Measurements from ENCODE around the gene SYT2. TPM values are rescaled to one million over a fixed set of nuclear protein-coding genes. Genes with fewer than 3 reads are reported as not detected.

The SYT2 gene
- total RNA-seq, 1 experiment from 2014 or later, result 0.35 TPM

DNA sequence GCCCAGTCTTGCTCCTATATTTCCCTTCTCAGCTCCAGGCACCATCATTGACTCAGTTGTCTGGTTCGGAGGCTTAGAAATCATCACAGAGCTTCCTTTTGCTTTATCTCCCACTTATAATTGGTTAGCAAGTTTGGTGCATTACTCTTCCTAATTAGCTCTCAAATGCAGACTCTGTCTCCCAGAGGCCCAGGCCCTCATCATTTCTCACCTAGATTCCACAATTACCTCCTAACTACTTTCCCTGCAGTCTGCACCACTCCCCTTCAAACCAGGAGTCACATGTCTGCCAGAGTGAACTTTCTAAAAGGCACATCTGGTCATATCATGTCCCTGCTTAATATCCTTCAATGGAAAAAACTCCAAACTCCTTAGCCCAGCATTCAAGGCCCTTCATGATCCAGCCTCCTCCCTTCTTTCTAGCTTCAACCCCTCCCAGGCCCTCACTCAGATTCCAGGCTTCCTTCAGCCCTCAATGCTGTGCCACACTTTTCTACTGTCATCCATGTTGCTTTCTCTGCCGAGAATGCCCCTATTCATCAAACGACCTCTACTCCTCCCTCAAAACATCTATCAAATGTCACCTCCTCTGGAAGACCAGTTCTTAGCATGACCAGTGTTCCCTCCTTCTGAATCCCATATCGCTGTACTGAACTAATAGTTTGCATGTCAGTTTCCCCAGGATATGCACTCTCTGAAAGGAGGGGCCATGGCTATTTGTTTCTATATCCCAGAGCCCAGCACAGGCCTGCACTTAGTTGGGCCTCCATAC is 30.7 kb downstream of the SYT2 start:
- DNase-seq (ENCODE audit: low spot score), result no peak

DNA sequence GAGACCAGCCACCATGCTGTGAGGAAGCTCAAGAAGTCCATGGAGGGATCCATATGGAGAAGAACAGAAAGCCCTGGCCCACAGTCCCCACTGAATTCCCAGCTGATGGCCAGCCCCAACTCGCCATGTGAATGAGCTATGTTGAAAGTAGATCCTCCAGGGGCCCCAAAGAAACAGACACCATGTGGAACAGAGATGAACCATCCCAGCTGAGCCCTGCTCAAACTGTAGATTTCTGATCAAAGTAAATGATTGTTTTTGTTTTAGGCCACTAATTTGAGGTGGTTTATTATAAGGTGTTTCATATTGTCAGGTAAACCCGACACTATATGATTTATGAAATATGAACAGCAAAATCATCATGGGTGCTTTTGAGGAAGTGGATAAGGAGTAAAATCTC is 32.8 kb downstream of the SYT2 start:
- no peak for DNase-seq (ENCODE audit: low spot score)

DNA sequence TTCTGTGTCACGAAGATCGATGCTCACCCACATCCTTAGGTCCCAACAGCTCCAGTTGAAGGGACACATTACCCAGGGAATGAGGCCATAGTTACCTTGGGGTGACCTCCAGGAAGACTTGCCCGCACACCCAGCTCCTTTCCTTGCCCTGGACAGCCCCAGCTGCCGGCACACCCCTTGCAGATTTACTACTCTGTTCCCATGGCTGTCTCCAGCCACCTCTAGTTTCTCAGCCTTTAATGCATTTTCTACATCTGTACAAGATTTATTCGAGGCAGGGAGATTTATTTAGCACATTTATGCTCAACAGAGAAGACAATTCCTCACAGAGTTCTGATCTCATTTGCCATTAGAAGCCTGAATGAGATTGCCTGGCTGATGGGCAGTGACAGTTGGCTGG is 36.7 kb downstream of the SYT2 start:
- no peak for DNase-seq (ENCODE audit: low spot score)

DNA sequence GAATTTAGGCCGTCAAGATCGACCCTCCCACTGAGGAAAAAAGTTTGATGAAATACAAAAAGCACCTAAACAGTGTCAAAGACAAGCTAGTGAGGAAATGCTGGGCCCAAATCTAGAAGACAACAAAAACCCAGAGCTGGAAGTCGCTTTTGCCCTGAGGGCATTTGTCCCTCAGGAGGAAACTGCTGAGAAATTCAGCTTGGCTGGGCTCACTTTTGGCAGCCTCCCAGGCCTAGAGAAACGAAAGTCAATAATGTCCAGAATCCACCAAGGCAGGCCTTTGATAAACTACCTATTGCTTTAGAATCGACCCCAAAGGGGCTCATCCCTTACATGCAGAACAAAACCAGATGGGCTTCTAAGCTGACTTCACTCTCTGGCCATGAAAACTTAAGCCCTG is 38.9 kb downstream of the SYT2 start:
- DNase-seq (ENCODE audit: low spot score), result peak; percentile 23

DNA sequence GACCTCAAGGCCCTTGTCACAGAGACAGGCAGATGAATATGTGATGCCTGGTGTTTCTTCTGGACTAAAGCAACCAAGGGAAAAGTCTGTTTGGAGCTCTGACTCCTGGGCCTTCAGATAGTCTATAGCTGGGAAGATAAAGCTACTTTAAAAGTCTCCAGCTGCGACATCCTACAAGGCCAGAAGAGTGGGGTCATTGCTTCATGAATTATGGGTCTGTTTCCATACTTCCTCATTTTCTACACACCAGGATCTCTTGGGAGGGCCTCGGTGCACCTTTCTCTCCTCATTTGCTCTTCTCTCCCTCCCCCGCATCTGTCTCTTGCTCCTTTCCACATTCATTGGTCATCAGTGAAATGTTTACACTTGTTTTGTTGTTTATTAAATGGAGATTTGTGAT is 44.8 kb downstream of the SYT2 start:
- DNase-seq (ENCODE audit: low spot score), result no peak

DNA sequence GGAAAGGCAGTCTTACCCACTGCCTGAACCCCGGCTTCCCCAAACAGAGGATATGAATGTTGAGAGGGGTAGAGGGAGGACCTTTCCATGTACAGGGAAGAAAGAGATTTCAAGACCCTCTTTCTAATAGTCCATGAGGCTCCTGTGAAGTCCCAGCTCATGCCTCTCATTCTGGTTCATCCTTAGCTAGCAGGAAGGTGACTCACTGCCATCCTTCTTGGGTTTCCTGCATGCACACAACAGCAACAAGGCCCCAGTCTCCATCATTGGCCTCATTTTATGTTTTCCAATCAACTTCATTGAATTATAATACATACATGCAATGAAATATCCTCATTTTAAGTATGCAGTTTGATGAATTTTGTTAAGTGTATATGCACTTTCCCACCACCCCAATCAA is 46.2 kb downstream of the SYT2 start:
- no peak for DNase-seq (ENCODE audit: low spot score)

DNA sequence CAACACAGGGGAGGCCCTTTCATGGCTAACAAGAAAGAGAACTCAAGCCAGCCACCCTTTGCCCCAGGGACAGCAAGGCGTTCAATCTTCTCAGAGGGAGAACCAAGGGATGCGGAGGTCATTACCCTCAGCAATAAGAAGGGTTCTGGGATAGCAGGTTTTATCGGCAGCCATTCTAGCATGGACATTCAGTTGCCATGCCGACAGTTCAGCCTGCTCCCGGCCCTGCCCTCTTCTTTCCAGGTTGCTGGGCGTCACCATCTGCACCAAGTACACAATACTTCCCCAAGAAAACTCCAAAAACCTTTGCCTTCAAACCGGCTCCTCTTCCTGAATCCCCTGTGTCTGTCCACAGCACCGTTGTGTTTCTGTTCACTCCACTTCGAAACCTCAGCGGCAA is 47.1 kb downstream of the SYT2 start:
- no peak for DNase-seq (ENCODE audit: low spot score)

DNA sequence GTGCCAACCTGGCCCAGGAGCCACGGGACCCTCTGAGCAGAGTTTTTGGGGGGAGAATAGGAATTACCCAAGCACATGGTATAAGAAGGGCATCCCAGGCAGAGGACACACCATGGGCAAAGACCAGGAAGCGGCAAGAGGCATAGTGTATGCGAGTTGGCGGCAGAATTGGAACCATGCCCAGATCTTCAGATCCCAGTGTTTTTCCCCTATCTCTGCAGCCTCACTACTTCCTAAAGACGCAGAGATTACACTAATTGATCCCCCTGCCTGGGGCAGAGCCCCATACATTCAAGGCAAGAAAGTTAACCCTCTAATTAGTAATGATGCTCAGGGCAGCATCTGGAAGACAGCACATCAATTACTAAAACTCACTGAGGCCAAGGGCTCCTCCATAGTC is 48.2 kb downstream of the SYT2 start:
- no peak for DNase-seq (ENCODE audit: low spot score)

DNA sequence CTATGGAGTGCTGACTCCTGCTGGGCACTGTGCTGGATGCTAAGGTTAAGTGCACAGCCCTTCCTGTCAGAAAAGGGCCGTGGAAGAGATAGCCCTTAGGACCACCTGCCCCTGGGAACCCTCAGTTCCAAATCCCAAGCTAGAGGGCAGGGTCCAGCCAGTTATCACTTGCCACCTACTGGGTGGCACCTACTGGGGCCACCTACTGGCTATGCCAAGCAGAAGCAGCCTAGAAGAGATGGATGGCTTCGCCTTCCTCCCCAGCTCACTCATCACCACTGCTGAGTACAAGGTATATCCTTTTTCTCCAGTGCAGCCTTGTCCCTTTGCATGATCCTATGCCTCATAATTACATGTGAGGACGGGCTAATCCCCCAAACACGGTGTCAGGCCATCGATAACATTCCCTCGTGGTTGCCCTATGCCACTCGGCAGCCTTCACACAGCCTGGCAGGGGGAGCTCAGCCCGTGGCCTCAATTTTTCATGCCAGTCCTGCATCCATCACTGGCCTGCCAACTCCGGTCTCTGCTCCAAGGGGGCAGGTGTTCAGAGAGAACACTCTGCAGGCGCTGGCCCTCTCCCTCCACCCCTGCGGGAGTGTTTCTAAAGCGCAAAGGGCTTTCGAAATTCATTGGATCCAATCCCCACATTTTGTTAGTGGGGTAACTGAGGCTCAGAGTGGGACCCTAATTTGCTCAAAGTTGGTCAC is 49.0 kb downstream of the SYT2 start:
- no peak for DNase-seq (ENCODE audit: low spot score)

DNA sequence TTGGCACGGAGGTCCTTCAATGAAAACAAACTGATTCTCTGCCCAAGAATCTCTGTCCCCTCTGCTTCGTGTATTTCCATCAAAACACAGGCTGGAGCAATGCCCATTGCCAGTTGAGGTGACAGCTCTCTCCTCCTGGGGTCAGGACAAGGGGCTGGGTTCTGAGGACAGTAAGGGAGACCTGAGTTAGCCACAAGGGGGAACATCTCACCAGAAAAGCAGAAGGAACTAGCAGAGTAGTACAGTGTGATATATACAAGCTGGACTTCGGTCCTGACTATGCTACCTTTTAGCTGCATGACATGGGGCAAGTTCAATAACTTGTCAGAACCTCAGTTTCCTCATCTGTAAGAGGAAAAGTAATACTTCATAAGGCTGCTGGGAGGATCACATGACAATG is 50.3 kb downstream of the SYT2 start:
- no peak for DNase-seq (ENCODE audit: low spot score)

DNA sequence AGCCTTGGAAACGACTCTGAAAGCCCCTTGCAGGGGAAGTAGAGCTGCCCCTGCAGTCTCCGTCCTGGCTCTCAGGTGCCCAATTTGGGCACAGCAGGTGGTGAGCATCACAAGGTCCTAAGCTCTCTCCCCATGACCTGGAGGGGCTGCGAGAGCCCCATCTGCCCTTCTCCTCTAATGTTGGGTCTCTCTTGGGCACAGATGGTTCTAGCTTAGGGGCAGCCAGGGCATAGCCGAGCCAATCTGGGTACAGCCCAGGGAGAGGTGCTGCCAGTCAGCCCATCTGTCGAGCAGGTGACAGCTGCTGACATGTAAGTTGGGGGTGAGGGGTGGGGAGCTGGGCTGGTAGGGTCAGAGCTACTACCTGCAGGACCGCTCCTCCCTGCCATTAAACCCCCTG is 50.7 kb downstream of the SYT2 start:
- DNase-seq (ENCODE audit: low spot score), result no peak

DNA sequence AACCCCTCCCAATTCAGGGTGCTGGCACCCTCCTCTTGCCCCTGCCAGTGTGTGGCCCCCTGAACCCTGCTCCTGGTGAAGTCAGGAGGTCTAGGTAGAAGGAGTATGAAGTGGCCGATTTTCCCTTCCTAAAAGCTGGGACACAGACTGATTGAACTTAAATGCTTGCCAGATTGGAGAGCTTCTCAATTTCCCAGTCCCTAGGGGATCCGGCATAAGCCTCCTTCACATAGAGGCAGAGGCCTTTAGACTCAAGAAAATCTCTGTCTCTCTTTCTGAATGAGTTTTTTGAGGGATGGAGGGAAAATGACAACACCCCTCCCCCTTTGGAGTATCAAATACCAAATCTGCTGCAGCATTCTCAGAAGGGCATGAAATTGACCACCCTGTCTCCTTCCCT is 51.5 kb downstream of the SYT2 start:
- no peak for DNase-seq (ENCODE audit: low spot score)

DNA sequence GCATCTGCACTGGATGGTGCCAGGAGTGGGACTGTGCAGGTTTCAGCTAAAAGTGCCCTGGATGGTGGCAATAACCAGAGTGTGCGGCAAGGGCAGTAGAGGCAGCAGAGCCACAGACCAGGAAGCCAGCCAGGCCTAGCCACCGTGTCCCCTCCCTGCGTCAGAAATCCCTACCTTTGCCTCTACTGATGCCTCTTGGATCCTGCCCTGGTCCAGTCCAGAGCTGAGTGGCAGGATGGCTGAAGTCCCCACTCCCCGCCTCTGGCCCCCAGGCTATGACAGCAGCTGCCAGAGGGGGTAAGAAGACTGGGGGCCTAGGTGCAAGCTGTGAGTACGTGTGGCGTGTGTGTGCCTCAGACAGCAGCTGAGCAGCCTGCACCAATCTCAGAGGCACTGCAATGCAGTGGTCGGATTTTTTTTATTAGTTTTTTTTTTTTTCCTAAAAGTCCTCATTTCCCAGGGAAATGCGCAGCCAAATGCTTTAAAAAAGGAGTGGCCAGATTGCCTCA is 51.9 kb downstream of the SYT2 start:
- no peak for DNase-seq (ENCODE audit: low spot score)

DNA sequence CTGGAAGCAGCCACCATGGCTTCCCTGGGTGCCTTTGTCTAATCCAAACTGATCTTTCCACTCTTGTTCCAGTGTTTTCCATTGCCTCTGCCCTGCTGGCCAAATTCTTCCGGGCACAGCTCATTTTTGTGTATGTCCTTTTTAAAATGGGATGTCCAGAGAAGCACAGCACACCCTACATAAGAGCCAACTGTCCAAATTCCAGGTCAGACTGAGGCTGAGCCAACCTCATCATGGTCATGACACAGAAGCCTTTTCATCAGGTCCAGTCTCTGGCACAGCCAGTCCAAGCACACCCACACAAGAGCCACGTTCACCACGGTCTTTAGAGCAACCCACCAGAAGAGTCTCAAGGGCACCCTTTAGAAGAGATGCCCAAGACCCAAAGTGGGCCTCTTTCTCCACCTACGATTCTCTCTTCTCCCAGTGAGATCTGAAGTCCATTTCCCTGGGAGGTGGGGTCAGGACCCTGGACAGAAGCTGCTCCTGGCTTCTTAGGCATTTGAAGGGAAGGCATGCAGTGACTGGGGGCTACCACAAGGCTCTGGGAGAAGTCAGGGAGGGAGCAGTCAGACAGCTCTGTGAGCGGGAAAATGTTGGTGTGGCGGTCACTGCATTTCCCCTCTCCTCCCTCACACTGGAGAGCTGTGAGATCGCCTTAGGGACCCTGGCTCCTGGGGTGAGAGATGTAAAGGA is 53.2 kb downstream of the SYT2 start:
- DNase-seq (ENCODE audit: low spot score), result peak; percentile 21

DNA sequence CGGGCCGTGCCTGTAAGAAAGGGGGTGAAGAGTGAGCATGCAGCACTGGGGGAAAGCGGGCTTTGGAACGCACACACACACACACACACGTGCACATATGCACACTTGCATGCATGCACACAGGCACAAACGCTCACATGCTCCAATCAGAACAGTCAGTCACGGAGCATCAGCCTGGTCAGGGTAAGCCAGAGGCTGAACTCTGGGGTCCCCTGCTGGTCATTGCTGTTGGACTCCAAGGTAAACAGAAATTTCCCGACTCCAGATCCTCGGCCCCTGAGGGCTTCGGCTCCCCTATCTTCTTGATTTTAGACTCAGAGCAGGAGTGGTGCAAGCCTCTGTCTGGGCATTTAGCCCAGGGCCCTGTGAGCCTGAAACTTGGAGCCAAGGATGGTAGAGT is 54.2 kb downstream of the SYT2 start:
- DNase-seq (ENCODE audit: low spot score), result peak; percentile 19

DNA sequence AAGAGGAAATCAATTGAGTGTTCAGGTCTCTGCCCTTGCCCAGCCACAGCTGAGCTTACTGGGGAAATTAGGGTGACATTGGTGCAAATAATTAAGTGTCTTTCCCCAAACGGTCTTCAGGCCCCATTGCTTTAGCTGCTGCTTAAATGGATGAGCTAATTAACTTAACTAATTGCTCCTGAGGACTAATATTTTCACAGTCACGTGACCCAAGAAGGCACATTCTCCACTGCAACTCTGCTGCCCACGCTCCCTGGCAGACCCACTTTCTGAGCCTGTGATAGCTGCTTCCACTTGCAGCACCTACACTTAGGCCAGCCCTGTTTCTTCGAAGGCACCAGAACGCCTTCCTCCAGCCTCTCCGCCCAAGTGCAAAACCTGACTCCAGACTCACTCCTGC is 56.2 kb downstream of the SYT2 start:
- DNase-seq (ENCODE audit: low spot score), result no peak

DNA sequence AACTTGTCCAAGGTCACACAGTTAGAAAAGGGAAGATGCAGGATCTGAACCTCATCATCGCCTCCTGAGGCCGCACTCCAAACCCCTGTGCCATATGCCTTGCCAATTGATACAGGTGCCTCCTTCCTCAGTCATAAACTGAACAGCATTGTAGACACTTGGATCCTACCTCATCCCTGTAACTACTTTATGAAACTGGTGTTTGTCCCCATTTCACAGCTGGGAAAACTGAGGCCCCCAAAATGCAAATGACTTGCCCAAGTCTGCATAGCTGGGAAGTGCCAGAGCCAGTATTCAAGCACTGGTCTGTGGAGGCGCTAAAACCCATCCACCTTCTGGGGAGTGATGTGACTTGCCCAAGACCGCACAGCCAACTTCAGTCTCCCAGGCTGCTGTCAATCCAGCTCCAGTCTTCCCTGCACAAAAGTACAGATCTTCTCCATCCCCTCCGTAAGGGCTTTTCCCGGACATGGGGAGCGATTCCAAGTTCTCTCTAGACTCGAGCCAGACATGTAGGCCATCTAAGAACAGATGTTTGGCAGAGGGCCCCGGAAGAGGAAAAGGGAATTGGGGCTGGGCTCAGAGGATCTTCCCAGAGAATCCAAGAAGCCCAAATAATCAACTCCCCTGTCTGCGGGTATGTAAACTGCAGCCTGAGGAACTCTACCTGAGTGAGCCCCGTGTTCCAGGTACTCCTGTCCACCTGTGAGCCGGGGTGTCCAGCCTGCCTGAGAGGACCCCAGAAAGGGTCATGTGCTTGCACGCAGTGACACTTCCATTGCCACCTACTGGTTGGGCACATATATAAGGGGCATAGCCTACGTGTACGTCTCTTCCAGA is 60.5 kb downstream of the SYT2 start:
- DNase-seq (ENCODE audit: low spot score), result no peak

DNA sequence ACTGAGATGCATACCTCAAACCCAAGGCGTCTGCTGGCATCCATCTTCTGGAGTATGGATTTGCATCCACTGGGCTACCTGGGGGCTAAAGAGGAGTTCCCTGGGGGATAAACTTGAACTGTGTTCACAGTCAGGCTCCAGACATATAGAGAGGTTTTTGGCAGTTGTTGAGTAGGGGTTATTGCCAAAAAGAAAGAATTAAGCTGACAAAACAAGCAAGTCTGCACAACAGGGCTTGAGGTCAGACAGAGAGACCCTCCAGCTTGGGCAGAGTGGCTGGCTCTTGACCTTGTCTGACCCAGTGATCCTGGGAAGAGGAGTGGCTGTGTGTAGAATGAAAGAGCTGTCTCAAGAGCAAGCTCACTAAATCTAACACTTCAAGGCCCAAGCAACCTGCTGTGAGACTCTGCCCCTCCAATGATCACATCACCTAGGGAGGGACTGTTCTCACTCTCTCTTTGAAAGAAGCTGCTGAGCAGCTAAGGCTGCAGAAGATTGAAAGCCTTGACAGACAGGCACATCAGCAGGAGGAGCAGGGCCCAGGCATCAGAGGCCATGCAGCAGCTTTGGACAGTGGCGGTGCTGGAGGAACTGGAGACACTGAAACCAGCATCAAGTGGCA is 61.5 kb downstream of the SYT2 start:
- DNase-seq (ENCODE audit: low spot score), result no peak

DNA sequence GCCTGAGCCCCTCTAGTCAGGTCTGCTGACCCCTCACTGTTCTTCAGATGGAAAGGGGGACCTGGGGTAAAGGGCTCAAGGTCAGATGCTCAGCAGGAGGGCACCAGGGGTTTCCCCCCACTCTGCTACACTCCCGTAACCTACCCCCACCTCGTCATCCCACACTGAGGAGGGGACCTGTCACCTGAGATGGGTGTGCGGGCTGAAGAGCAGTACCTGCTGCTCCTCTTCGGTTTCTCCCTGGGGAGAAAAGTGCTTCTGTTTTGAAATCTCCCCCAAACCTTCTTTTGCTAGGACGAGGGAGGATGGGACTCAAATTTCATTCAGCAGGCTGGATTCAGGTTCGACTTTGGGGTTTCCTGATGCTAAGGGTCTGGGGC is 65.2 kb downstream of the SYT2 start:
- no peak for DNase-seq (ENCODE audit: low spot score)

DNA sequence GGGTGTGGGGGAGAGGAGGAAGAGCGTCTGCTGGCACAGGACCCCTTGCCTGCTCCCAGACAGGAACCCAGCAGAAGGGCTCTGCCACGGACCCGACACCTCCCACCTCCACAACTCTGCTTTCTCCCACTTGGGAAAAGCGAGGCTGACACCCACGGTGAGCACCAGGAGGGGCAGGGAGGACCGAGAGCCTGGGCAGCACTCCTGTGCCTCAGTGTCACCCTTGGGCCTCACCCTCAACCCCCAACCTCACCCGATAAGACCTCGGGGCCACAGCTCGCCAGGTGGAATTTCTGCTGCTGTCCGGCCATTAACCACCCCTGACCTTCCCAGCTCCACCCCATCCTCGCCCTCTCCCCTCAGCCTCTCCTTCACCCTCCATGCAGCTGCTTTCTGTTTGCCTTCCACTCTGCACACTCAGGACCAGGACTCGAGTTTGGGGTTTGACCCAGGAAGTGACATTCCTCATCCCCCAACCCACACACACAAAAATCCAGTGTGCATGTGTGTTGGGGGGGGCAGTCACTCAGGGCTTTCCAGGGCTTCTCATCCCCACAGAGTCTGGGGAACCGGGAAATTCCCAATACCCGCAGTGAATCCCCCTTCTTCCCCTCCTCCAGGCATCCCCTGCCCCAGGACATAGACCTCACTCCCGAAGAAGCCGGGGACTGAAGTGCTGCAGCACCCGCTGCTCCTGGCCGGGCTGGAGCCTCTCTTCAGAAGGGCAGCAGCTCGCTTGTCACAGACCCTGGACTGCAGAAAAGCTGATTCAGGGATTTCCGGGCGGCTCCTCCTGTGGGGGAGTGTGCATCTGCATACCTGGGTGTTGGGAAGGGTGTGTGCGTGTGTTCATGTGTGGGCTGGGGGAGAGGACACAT is 65.8 kb downstream of the SYT2 start:
- DNase-seq (ENCODE audit: low spot score), result no peak
